Choroid plexus epithelial cell (primary cell): ENCODE data around the gene WNT16.
A peak's percentile ranks its signal among the peaks of the same experiment; 100 is the strongest.

Source experiments
- DNase-seq: peaks from one replicate; pipeline ENCODE4 v3.0.0-alpha.2; 2010; ENCODE audit warnings: low read depth
- H3K4me3 ChIP-seq: 2 replicates; pipeline ENCODE4 v1.5.1; 2011; ENCODE audit warnings: low read depth, mild to moderate bottlenecking, control low read depth, low read length, moderate library complexity
- TF ChIP-seq, protein P1 (sequence below): conservative IDR thresholded peaks from 2 replicates; pipeline ENCODE4 v1.5.1; 2011; ENCODE audit warnings: low read depth, mild to moderate bottlenecking, control low read depth, inconsistent platforms, low read length, moderate library complexity

Gene WNT16, protein sequence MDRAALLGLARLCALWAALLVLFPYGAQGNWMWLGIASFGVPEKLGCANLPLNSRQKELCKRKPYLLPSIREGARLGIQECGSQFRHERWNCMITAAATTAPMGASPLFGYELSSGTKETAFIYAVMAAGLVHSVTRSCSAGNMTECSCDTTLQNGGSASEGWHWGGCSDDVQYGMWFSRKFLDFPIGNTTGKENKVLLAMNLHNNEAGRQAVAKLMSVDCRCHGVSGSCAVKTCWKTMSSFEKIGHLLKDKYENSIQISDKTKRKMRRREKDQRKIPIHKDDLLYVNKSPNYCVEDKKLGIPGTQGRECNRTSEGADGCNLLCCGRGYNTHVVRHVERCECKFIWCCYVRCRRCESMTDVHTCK

DNA sequence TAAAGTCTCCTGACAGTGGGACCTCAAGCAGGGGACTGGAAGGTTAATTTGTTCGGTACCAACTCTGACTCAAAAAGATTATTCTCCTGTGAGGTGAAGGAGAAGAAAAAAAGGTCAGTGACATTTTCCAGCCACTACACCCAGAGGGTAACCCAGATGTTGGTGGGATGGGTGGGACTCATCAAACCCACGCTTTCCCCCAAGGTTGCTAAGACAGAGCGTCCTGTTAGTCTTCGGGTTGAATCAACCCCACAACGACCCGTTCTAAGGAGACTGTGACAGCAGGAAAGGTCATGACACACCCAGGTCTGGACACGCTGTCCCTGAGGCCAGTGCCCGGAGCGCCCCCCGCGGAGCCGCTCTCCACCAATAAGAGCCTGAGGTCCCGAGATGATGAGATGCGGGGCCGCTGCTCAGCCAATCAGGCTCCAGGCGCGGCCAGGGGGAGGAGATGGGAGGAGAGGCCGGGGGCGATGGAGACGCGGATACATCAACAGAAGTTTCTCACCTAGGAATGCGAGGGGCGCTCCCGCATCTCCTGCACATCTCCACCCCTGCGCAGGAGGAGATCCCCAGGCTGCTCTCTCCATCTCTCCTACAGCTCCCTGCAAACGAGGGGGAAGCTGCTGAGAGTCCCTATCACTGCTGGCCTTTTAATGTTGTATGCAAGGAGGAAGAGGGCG is at the start of gene WNT16:
Gene WNT16, plus strand, starts transcription at position 493 of the 683 bp plus-strand sequence. CDS start 293 bp downstream, outside the sequence.
- H3K4me3 ChIP-seq = peak within 1 kb of the TSS; percentile 62
- TF ChIP-seq, protein P1, sequence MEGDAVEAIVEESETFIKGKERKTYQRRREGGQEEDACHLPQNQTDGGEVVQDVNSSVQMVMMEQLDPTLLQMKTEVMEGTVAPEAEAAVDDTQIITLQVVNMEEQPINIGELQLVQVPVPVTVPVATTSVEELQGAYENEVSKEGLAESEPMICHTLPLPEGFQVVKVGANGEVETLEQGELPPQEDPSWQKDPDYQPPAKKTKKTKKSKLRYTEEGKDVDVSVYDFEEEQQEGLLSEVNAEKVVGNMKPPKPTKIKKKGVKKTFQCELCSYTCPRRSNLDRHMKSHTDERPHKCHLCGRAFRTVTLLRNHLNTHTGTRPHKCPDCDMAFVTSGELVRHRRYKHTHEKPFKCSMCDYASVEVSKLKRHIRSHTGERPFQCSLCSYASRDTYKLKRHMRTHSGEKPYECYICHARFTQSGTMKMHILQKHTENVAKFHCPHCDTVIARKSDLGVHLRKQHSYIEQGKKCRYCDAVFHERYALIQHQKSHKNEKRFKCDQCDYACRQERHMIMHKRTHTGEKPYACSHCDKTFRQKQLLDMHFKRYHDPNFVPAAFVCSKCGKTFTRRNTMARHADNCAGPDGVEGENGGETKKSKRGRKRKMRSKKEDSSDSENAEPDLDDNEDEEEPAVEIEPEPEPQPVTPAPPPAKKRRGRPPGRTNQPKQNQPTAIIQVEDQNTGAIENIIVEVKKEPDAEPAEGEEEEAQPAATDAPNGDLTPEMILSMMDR = no peak
- DNase-seq = peak; percentile 41

DNA sequence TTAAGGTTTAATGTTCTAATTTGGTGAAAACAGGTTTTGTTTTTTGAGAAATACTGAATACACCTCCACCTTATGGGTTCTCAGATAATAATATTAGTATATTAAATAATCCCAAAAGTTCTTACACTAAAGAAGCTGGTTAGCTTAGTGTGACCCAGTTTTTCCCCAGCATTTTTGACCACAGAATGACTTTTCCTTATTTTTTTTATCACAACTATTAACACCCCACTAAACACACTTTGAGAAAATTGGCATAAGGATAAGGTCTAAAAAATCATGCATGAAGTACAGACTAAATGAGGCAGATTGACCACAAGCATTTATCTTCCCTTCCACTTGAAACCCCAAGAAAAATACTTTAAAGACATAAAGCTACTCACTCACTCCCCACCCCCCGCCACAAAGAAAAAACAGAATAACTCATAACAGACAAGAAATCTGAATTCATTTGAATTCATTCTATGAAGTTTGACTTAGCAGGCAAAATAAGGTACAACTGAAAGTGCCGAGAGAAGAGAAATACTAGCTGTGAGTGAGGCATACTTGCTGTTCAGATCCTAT is 49.7 kb upstream of the WNT16 start:
- DNase-seq = peak; percentile 51

DNA sequence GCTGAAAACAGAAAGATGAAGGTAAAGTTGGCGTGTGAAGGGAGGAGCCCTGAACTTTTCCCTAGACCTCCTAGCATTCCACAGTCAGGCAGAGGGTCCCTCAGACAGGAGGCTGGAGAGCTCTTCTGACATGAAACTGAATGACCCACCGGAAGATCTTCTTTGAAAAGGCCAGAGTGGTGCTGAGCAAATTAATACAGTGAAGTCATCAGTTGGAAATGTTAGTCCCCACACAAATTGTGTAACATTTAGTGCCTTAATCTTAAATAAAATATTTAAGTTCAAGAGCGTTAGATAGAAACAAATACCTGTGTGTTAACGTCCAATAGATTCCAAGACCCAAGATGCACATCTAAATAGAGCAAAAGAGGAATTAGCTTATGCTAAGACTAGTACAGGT is 49.0 kb upstream of the WNT16 start:
- TF ChIP-seq, protein P1 = no peak
- no peak overlapping the region for H3K4me3 ChIP-seq

More for the DNA sequence above, 49.7 kb upstream of the WNT16 start:
- no peak overlapping the region for H3K4me3 ChIP-seq
- TF ChIP-seq, protein P1 = no peak

DNA sequence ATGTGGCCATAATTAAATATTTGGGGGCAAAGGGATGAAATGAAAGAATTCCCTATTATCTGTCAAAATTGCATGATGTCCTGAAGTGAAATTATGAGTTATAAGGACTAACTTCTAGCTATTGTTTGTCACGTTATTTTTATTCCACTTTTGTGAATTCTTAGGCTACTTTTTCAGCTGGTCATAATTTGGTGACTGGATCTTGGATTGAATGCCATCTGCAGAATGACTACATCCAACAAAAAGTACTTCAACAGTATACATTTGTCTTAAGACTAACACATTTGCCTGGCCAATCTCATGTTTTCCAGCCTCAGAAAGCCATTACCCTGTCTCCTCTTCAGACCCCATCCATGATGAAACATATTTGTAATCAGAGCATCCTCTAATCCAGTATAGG is 48.1 kb upstream of the WNT16 start:
- TF ChIP-seq, protein P1 = no peak
- DNase-seq = no peak
- H3K4me3 ChIP-seq = no peak overlapping the region

More for the DNA sequence above, 49.0 kb upstream of the WNT16 start:
- DNase-seq = peak; percentile 59

DNA sequence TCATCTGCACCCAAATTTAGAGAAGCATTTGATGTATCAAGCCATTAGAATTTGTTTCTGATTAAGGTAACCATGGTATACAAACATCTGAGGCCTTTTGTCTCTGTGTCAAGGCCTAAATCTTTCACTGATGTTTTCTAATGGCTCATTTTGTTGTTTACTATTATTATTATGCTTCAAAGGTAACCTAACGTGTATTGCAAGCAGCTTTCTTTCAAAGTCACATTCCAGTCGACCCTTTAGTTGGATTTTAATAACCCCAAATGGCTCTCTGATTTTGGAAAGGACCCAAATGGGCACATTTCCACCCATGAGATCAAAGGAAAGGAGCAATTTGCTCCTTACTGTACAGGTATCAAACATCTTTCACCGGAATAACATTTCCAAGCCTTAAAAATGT is 46.7 kb upstream of the WNT16 start:
- TF ChIP-seq, protein P1 = no peak
- H3K4me3 ChIP-seq = no peak overlapping the region
- DNase-seq = no peak

DNA sequence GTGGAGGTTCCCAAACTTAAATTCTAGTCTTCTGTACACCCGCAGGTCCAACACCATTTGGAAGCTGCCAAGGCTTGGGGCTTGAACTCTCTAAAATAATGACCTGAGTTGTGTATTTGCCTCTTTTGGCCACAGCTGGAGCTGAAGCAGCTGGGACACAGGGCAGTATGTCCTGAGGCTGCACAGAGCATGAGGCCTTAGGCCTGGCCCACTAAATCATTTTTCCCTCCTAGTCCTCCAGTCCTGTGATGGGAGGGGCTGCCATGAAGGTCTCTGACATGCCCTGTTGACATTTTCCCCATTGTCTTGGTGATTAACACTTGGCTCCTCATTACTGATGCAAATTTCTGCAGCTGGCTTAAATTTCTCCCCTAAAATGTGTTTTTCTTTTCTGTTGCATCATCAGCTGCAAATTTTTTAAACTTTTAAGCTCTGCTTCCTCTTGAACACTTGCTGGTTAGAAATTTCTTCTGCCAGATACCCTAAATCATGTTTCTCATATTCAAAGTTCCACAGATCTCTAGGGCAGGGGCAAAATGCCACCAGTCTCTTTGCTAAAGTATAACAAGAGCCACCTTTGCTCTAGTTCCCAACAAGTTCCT is 43.6 kb upstream of the WNT16 start:
- no peak overlapping the region for H3K4me3 ChIP-seq
- DNase-seq = no peak
- TF ChIP-seq, protein P1 = no peak
